Pancreas (tissue), 10 donors: ENCODE results near the gene RARB. TPM values are rescaled to one million over a fixed set of nuclear protein-coding genes. Genes with fewer than 3 reads are reported as not detected.

Source experiments
- ATAC-seq, 4 donors: fragments of 200-7000 bp; cut with Tn5 transposase; one replicate each; pipeline versions ENCODE4 v1.8.0 to v1.9.1; 2020; ENCODE audit warnings: mild to moderate bottlenecking in 4 of 4, moderate library complexity in 4 of 4
- DNase-seq, 6 donors: peaks; one replicate each; pipeline ENCODE4 v3.0.0-alpha.2; 2020
- FAIRE-seq: peaks from 2 replicates; lab custom pipeline; 2012; peaks lifted over from hg19 to GRCh38; lab: Jason Lieb, UNC
- H3K27ac ChIP-seq, 4 donors: fragments of 200-600 bp; sonication (generic); 1 replicate in 3 of 4; 2 replicates in 1 of 4; pipeline versions ENCODE4 v1.5.0 to v1.8.0; 2020
- H3K27me3 ChIP-seq, 4 donors: fragments of 200-600 bp; one replicate each; pipeline ENCODE4 v1.8.0; 2021
- H3K36me3 ChIP-seq, 3 donors: fragments of 200-600 bp; sonication (generic) in 1 of 3; one replicate each; pipeline versions ENCODE4 v1.5.0 to v1.8.0; 2020 to 2021
- H3K4me1 ChIP-seq, 3 donors: fragments of 200-600 bp; one replicate each; pipeline ENCODE4 v1.8.0; 2021
- H3K4me3 ChIP-seq, 4 donors: fragments of 200-600 bp; sonication (generic) in 2 of 4; one replicate each; pipeline versions ENCODE4 v1.5.0 to v1.8.0; 2020 to 2021
- H3K9me3 ChIP-seq, 4 donors: fragments of 200-600 bp; one replicate each; pipeline ENCODE4 v1.8.0; 2021
- CTCF ChIP-seq, 4 donors: fragments of 200-600 bp; sonication (generic) in 3 of 4; IDR thresholded peaks; one replicate each; pipeline versions ENCODE4 v1.5.0 to v1.8.0; 2021; ENCODE audit warnings: antibody characterized with exemption in 4 of 4
- WGBS, 2 donors: extraction: QIAGEN DNeasy Blood & Tissue Kit; methylation state at CpG; one replicate each; pipeline ENCODE4 v1.1.7; 2013; 5-methylcytosine and 5-hydroxymethylcytosine counted together
- intact Hi-C, 3 donors: fragments of 100-400 bp; cut with DNase I; formaldehyde crosslinking; loops; one replicate each; pipeline versions ENCODE4 v1.11.1 to v1.14.2; 2022
- polyA plus RNA-seq, 2 donors: library from polyadenylated mRNA; stranded (reverse); fragments of 200-250 nt; gene quantifications; one replicate each; pipeline ENCODE4 v1.2.3, GENCODE V29; 2013
- total RNA-seq, 6 donors: library from RNA; stranded (reverse); fragmentation: NEBNext Ultra II Directional in 4 of 6; extraction: Animal tissue kit (Norgen Biotek cat#: 25700) in 4 of 6; gene quantifications; one replicate each; pipeline versions ENCODE4 v1.2.1 to v1.2.4, GENCODE V29; 2021 to 2023
- donor health status: healthy with polysubstance abuse.
- donor health status: DM: no; HTN: no; CAD: no; lungs with moderate emphysema.
- donor health status: DM: no; HTN: no; CAD: no.
- donor health status: control.
- donor health status: control.
- donor health status: Bipolar disorder and iron deficiency.
- donor health status: DM: yes; HTN: yes; CAD: no.
- donor health status: DM: no; HTN: no; CAD: no.
- donor health status: DM: no; HTN: no; CAD: no.
- donor health status: DM: yes; HTN: yes; CAD: no.

Gene RARB
- total and polyA plus RNA-seq, 8 donors: 0.49 to 3.3 (median 0.75) TPM

- TF ChIP-seq CTCF (IDR thresholded peaks at IDR 0.05): no peak
- WGBS, 2 donors: 41 to 44% methylated on average over 1 of the region's 1 CpG
- H3K9me3 ChIP-seq: no peaks in the 10 kb centered on the region
- no peaks in the 10 kb centered on the region for H3K4me1 ChIP-seq
- DNase-seq: no peak
- H3K27me3 ChIP-seq: no peaks in the 10 kb centered on the region
- H3K4me3 ChIP-seq: no peak overlapping the region
- intact Hi-C loops: no loop called here
- no peaks in the 10 kb centered on the region for H3K36me3 ChIP-seq
- H3K27ac ChIP-seq: no peak overlapping the region
- ATAC-seq: no peak
- FAIRE-seq: no peak
Observed at GRCh38 chr3:25405335-25405734, 22.7 kb upstream of the RARB start.

GRCh38 chr3:25410703-25411102, 17.4 kb upstream of the RARB start:
- Histone ChIP-seq H3K27me3 (no peaks in the 10 kb centered on the region), H3K4me3 (no peak overlapping the region), H3K9me3 (no peaks in the 10 kb centered on the region), H3K27ac (no peak overlapping the region), H3K4me1 (no peaks in the 10 kb centered on the region), H3K36me3 (no peaks in the 10 kb centered on the region)
- ATAC-seq (no peak), FAIRE-seq (no peak), DNase-seq (no peak)
- TF ChIP-seq CTCF (IDR thresholded peaks at IDR 0.05): no peak
- WGBS, 2 donors: 65 to 72% methylated on average over 4 of the region's 4 CpGs
- intact Hi-C loops: no loop called here

GRCh38 chr3:25412269-25412668, 15.8 kb upstream of the RARB start:
- H3K4me1 ChIP-seq: no peaks in the 10 kb centered on the region
- intact Hi-C loops: no loop called here
- H3K36me3 ChIP-seq: no peaks in the 10 kb centered on the region
- no peak overlapping the region for H3K27ac ChIP-seq
- H3K4me3 ChIP-seq: no peak overlapping the region
- TF ChIP-seq CTCF (IDR thresholded peaks at IDR 0.05): no peak
- no peaks in the 10 kb centered on the region for H3K27me3 ChIP-seq
- ATAC-seq (no peak), FAIRE-seq (no peak), DNase-seq (no peak)
- H3K9me3 ChIP-seq: no peaks in the 10 kb centered on the region

- Histone ChIP-seq H3K4me3 (no peak overlapping the region), H3K27ac (no peak overlapping the region), H3K9me3 (no peaks in the 10 kb centered on the region), H3K4me1 (no peaks in the 10 kb centered on the region), H3K36me3 (no peaks in the 10 kb centered on the region), H3K27me3 (no peaks in the 10 kb centered on the region)
- no peak for TF ChIP-seq CTCF (IDR thresholded peaks at IDR 0.05)
- 74 to 79% methylated on average over 6 of the region's 6 CpGs for WGBS, 2 donors
- ATAC-seq: no peak
- no peak for FAIRE-seq
- DNase-seq: no peak
- intact Hi-C loops: no loop called here
Observed at GRCh38 chr3:25416176-25416575, 11.9 kb upstream of the RARB start.

GRCh38 chr3:25418596-25418995, 9.5 kb upstream of the RARB start:
- Histone ChIP-seq H3K36me3 (no peaks in the 10 kb centered on the region), H3K4me3 (no peak overlapping the region), H3K27ac (no peak overlapping the region), H3K4me1 (no peaks in the 10 kb centered on the region), H3K9me3 (no peaks in the 10 kb centered on the region), H3K27me3 (no peaks in the 10 kb centered on the region)
- TF ChIP-seq CTCF (IDR thresholded peaks at IDR 0.05): no peak
- ATAC-seq: no peak
- DNase-seq: no peak
- WGBS, 2 donors: 75 to 80% methylated on average over 1 of the region's 1 CpG
- intact Hi-C loops: no loop called here
- no peak for FAIRE-seq
